Suprapubic skin (tissue), 4 donors: ENCODE measurements around the gene HOXA5.

Source experiments
- CTCF ChIP-seq, 2 donors: fragments of 200-600 bp in 1 of 2; fragments of 450-650 bp in 1 of 2; sonication (generic) in 1 of 2; IDR thresholded peaks; one replicate each; pipeline ENCODE4 v1.5.1; 2016 to 2019; ENCODE audit warnings: antibody characterized with exemption in 2 of 2, mild to moderate bottlenecking in 1 of 2, moderate library complexity in 1 of 2
- EP300 ChIP-seq: sonication (generic); formaldehyde crosslinking; IDR thresholded peaks from one replicate; pipeline ENCODE4 v1.6.1; 2017; ENCODE audit warnings: antibody characterized with exemption
- POLR2A ChIP-seq, 2 donors: fragments of 450-650 bp; IDR thresholded peaks; one replicate each; pipeline ENCODE4 v1.6.1; 2017; ENCODE audit warnings: antibody characterized with exemption in 2 of 2, mild to moderate bottlenecking in 2 of 2, moderate library complexity in 2 of 2
- POLR2AphosphoS5 ChIP-seq, 3 donors: sonication (generic); formaldehyde crosslinking; IDR thresholded peaks; one replicate each; pipeline ENCODE4 v1.6.1; 2017; ENCODE audit warnings: antibody characterized with exemption in 3 of 3

DNA sequence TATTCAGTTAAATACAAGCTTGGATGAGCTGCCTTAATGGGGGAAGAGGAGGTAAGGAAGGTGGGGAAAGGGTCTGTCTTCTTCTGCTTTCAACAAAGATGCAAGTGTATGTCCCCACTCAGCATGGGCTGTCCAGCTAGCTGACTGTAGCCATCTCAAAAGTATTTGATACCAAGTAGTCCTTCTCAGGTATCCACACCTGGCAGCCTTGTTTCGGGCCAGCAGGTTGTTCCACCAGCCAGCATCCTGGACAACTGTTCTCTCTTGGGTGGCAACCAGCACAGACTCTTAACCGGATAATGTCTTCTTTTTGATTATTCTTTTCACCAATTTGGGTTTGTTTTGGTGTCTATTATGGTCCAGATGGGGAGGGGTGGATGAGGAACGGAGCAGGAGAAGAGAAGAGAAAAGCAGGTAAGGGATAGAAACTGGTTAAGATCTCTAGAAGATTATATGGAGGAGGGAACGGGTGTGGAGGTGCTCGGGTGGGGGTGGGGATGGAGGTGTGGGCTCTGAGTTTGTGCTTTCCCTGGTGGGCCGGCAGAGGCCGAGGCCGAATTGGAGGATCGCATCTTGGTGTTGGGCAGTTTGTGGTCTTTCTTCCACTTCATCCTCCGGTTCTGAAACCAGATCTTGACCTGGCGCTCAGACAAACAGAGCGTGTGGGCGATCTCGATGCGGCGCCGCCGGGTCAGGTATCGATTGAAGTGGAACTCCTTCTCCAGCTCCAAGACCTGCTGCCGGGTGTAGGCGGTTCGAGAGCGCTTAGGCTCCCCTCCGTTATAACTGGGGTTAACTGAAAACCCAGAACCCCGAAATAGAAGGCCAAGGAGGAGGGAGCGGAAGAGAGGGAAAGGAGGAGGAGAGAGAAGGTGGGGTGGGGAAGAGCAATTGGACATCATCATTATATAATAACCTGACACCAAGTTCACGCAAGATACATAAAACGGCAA is 14.4 kb downstream of the HOXA5 start:
- TF ChIP-seq POLR2A (IDR thresholded peaks at IDR 0.05): no peak
- TF ChIP-seq CTCF (IDR thresholded peaks at IDR 0.05): no peak
- no peak for TF ChIP-seq POLR2AphosphoS5 (IDR thresholded peaks at IDR 0.05)
- TF ChIP-seq EP300: no peak
